ENCODE measurements around the gene FBRS.
A peak's percentile ranks its signal among the peaks of the same experiment; 100 is the strongest.

The FBRS gene

GRCh38 chr16:30645727-30646126 is 12.5 kb upstream of the FBRS start:
- DNase-seq, result no peak

GRCh38 chr16:30647274-30647571 is 11.0 kb upstream of the FBRS start:
- no peak for DNase-seq

DNA sequence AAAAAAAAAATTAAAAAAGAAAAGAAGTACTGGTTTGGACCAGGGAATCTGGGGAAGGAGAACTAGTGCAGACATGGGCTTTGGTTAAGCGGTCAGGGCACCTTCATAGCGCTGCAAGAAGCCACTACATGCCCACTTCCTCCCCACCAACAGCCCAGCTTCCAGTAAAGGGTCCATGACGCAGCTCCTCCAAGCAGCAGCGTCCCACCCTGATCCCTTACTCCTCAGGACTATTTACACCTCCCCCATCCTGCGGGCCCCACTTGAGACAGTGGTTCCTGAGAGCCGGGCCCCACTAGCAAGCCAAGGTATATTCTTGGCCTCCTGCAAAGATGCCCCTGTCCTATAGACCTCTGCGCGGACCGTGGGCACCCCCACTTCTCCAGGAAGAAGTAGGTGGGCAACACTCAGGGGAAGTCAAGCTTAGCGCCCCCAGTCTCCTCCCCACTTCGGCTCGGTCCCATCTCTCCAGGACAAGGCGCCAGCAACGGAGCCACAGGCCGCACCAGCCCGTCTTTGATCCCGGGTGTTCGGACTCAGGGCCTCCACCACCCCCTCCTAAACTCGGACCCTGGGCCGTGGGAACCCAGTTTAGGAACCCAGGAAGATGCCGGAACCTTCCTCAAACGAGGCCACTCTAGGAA is 8.4 kb upstream of the FBRS start:
- DNase-seq, result no peak

DNA sequence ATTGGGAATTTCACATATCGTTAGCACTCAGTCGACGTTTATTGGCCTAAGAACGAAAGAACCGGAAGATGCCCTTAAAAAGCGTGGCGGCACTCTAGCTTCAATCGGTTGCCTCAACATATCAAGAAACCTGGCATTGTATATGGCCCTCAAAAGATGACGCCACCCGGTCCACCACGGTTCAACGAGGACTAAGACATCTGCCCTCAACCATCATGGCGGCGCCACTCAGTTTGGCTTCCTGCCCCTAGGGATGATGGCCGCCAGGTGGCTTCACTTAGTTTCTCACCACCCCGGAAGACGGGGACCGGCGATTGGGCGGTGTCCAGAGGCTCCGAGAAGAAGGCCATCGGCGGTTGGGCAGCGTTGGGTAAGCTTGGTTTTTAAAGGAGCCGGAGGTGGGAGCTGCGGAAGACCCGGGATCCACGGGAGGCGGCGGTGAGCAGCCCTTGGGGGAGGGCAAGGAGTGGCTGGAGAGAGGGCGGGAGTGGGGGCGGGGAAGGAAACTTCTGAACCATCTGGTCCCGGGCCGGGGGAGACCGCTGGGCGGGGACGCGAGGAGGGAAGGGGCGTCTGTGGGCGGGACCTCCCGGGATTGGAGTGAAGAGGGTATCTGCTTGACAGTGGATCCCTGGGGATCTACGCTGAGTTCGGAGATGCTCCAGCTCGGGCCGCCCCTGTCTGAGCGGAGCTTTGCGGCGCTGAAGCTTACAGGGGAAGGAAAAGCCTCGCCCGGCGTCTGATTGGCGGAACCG is 7.7 kb upstream of the FBRS start, which contains the start of gene PRR14:
Gene PRR14, plus strand, starts transcription at position 592 of the 755 bp plus-strand sequence. CDS start 686 bp downstream, outside the sequence.
- DNase-seq, result peak; percentile 100

DNA sequence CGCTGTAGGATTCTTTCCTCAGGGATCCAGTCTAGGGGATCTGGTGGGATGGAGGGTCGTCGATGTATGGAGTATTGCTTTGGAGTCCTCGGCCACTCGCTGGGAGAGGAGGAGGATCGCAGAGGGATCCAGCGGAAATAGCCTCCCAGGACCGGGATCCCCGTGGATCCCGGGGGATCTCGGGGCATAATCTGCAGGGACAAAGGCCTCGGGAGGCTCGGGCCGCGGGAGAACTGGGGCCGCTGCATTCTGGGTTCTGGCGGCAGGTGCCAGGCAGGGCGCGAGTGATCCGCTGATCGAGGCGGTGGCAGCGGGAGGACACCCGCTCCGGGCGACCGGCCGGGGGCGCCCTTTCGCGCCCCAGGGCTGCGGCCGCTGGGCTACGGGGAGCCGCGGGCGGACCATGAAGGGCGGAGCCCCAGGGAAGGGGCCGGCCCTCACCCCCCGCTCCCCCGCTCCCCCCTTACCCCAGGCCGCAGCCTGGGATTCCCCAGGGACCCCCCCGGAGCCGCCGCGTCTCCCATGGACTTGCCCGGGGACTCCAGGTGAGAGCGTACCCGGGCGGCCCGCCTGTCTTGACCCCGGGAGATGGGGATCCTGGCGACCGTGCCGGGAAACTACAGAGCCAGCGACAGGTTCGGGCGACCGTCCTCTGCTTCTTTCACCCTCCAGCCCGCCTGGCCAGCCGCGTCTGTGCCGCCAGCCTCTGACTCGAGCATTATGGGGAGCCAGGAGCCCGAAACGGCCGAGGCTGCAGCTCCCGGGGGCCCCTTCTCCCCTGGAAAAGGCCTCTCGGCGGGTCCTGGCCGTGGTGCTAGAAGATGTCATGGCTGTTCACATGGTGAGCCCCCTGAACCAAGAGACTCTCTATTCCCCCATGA is 6.9 kb upstream of the FBRS start:
- DNase-seq, result peak; percentile 85

DNA sequence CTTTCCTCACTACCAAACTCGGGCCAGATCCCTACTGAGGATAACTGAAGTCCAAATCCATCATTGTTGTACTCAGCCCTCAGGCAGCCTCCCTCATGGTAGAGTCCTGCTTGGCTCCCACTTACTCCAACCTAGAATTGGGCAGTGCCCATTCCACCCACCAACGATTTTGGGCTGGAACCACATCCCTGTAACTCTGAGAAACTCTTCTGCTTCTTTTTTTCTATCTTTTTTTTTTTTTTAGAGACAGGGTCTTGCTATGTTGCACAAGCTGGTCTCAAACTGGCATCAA is 6.3 kb upstream of the FBRS start:
- no peak for DNase-seq

GRCh38 chr16:30652718-30653117 is 5.5 kb upstream of the FBRS start:
- DNase-seq, result no peak

GRCh38 chr16:30654856-30655255 is 3.4 kb upstream of the FBRS start:
- DNase-seq, result no peak

DNA sequence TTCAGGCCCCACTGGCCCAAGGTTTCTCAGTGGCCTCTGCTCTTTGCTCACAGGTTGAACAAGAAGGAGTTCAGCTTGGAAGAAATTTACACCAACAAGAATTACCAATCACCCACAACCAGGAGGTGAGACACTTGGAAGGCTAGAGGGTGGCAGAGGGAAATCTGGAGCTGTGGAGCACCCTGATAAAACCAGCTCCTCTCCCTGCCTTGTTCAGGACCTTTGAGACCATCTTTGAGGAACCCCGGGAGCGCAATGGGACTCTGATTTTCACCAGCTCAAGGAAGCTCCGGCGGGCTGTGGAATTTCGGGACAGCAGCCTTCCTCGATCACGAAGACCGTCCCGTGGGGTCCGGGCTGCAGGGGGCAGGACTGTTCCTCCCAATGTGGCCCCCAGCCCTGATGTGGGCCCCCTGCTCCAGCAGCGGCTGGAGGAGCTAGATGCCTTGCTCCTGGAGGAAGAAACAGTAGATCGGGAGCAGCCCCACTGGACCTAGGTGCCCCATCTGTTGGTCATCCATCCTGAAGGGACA is 2.4 kb upstream of the FBRS start:
- DNase-seq, result no peak

DNA sequence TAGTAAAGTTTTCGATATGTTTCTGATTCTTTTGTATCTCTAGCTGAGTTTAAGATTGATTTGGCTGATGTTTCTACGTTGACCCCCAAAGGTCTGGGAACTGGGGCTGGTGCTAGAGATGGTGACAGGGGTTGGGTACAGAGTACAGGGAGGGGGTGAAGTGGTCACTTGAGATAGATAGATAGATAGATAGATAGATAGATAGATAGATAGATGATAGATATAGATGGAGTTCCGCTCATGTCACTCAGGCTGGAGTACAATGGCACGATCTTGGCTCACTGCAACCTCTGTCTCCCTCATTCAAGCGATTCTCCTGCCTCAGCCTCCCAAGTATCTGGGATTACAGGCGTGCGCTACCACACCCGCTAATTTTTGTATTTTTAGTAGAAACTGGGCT is 1.8 kb upstream of the FBRS start:
- no peak for DNase-seq

- DNase-seq, result no peak
Measured at GRCh38 chr16:30656974-30657865, 1.0 kb upstream of the FBRS start.

GRCh38 chr16:30658731-30659506 is 688 bp downstream of the FBRS start:
- DNase-seq, result peak; percentile 98

DNA sequence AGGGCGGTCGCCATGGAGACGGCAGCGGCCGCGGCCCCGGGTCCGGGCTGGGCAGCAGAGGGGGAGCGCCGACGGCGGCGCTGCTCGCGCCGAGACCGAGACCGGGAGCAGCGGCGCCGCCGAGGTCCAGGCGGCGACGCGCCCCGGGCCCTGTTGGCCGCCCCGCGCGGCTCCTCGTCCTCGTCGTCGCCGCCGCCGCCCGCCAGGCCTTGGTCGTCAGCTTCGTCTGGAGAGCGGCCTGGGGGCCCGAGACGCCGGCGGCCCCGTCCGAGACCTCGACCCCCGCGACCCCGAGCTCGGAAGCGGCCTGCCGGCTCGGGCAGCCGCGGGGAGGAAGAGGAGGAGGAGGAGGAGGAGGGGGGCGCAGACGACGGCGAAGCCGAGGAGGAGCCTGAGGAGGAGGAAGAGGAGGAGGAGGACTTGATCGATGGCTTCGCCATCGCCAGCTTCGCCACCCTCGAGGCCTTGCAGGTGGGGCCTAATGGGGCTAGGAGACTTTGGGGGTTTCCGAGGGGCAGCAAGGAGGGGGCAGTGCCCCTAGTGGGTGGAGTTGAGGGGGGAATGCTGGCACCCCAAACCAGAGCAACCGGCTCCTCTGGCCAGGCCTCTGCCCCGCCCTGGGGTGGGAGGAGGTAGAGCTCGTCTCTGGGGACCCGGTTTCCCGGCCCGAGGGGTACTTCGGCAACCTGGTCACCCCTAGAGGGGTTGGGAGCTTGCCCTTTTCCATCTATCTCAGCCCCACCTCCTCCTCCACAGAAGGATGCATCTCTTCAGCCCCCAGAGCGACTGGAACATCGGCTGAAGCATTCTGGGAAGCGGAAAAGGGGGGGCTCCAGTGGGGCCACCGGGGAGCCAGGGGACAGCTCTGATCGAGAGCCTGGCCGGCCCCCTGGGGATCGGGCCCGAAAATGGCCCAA is 1.5 kb downstream of the FBRS start:
- peak; percentile 61 for DNase-seq

GRCh38 chr16:30660424-30661261 is 2.4 kb downstream of the FBRS start:
- DNase-seq, result no peak

GRCh38 chr16:30662449-30662848 is 4.2 kb downstream of the FBRS start:
- no peak for DNase-seq

GRCh38 chr16:30663038-30663437 is 4.8 kb downstream of the FBRS start:
- DNase-seq, result no peak

GRCh38 chr16:30663820-30664219 is 5.6 kb downstream of the FBRS start:
- DNase-seq, result no peak

- no peak for DNase-seq
Measured at GRCh38 chr16:30664616-30665109, 6.4 kb downstream of the FBRS start.

- no peak for DNase-seq
Measured at GRCh38 chr16:30665155-30665829, 7.1 kb downstream of the FBRS start.

All from NCI-H69 (cell line).